ENCODE data around the gene STAG1. TPM values are rescaled to one million over a fixed set of nuclear protein-coding genes. Genes with fewer than 3 reads are reported as not detected.

STAG1 gene
- total RNA-seq, 2 donors from 2014 or later, result 26.8 to 29.8 TPM

DNA sequence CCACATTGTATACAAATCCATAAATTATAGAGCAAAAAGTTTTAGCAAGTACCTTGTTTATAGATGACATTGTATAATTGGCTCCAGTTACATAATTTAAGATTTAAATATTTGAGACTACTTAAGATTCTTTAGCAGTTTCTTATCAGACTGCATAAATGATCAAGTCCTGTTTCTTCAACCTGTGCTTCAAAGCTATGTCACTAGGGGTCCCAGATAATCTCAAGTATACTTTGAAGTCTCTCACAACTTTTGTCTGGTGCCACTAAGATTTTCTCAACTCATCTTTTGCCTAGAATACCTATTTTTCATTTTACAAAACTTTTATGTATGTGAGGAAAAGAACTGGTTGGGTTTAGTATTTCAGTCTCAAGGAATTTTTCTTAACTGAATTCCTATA is 205.5 kb downstream of the STAG1 start:
- H3K9me3 Mint-ChIP-seq, result no peaks in the 10 kb centered on the region
- H3K36me3 Mint-ChIP-seq (ENCODE audit: low read depth), result peaks cover 11% of the 10 kb centered on the region

DNA sequence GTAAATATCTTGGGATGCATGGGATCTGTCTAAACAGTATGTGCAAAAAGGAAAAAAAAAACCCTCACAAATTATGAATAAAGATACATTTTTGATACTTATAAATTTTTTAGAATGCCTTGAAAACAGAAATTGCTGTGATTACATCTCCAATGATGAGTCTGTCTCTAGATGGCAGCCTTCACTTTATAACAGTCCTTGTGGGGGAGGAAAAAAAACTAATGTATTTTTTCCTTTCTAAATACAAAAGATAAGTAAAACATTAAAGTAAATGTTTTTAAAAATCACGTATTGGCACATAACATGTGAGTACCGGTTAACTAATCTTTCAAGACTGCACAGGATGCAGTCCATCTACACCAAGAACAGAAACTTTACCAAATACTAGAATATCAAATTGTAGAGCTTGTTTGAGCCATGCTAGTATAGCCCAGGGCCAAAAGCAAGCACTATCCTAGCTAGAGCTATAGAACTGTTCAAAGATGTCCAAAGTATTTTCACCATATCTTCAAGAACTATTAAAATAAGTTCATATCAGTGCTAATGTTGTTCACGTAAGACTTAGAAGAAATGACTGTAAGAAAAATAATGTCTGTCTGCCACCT is 206.4 kb downstream of the STAG1 start:
- H3K9me3 ChIP-seq (ENCODE audit: control insufficient read depth, low read length), result no peaks in the 10 kb centered on the region
- H3K4me1 Mint-ChIP-seq, result peaks cover 16% of the 10 kb centered on the region
- H3K27ac Mint-ChIP-seq, result no peak overlapping the region
- 98% methylated on average over 3 of the region's 3 CpGs; no CpG with 5 or more reads in 1 of the 2 experiments for WGBS, 2 experiments (ENCODE audit: insufficient coverage in 1 of 2, insufficient read length in 1 of 2)
- H3K4me1 ChIP-seq (ENCODE audit: control insufficient read depth, insufficient read depth, low read length), result peaks cover 4% of the 10 kb centered on the region
- TF ChIP-seq, protein P1, sequence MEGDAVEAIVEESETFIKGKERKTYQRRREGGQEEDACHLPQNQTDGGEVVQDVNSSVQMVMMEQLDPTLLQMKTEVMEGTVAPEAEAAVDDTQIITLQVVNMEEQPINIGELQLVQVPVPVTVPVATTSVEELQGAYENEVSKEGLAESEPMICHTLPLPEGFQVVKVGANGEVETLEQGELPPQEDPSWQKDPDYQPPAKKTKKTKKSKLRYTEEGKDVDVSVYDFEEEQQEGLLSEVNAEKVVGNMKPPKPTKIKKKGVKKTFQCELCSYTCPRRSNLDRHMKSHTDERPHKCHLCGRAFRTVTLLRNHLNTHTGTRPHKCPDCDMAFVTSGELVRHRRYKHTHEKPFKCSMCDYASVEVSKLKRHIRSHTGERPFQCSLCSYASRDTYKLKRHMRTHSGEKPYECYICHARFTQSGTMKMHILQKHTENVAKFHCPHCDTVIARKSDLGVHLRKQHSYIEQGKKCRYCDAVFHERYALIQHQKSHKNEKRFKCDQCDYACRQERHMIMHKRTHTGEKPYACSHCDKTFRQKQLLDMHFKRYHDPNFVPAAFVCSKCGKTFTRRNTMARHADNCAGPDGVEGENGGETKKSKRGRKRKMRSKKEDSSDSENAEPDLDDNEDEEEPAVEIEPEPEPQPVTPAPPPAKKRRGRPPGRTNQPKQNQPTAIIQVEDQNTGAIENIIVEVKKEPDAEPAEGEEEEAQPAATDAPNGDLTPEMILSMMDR (conservative IDR thresholded peaks at IDR 0.05), result peak; percentile 56
- H3K27me3 Mint-ChIP-seq (ENCODE audit: insufficient read depth), result no peaks in the 10 kb centered on the region
- DNase-seq, result no peak
- no peaks in the 10 kb centered on the region for H3K27me3 ChIP-seq (ENCODE audit: control insufficient read depth, insufficient read depth, low read length, poor library complexity, severe bottlenecking)
- no peak overlapping the region for H3K9ac ChIP-seq (ENCODE audit: extremely low read depth, low read length, poor library complexity, severe bottlenecking)
- H3K36me3 ChIP-seq (ENCODE audit: control insufficient read depth, insufficient read depth, low read length), result no peaks in the 10 kb centered on the region
- H3K4me3 ChIP-seq (ENCODE audit: low read length), result no peak overlapping the region
- H3K27ac ChIP-seq (ENCODE audit: low read depth, low read length), result no peak overlapping the region
- no peak overlapping the region for H3K4me3 Mint-ChIP-seq
- peaks cover 7% of the 10 kb centered on the region for H3K36me3 Mint-ChIP-seq (ENCODE audit: low read depth)
- H3K9me3 Mint-ChIP-seq, result no peaks in the 10 kb centered on the region

More for the DNA sequence above, 205.5 kb downstream of the STAG1 start:
- Histone ChIP-seq H3K27me3 (ENCODE audit: control insufficient read depth, insufficient read depth, low read length, poor library complexity, severe bottlenecking) (no peaks in the 10 kb centered on the region), H3K4me1 (ENCODE audit: control insufficient read depth, insufficient read depth, low read length) (peaks cover 4% of the 10 kb centered on the region), H3K9me3 (ENCODE audit: control insufficient read depth, low read length) (no peaks in the 10 kb centered on the region), H3K9ac (ENCODE audit: extremely low read depth, low read length, poor library complexity, severe bottlenecking) (no peak overlapping the region), H3K27ac (ENCODE audit: low read depth, low read length) (no peak overlapping the region), H3K4me3 (ENCODE audit: low read length) (no peak overlapping the region), H3K36me3 (ENCODE audit: control insufficient read depth, insufficient read depth, low read length) (no peaks in the 10 kb centered on the region)
- H3K4me3 Mint-ChIP-seq, result no peak overlapping the region
- H3K27ac Mint-ChIP-seq, result no peak overlapping the region
- no peaks in the 10 kb centered on the region for H3K27me3 Mint-ChIP-seq (ENCODE audit: insufficient read depth)
- peaks cover 16% of the 10 kb centered on the region for H3K4me1 Mint-ChIP-seq
- no peak for DNase-seq
- TF ChIP-seq, protein P1 (conservative IDR thresholded peaks at IDR 0.05), result peak; percentile 66

DNA sequence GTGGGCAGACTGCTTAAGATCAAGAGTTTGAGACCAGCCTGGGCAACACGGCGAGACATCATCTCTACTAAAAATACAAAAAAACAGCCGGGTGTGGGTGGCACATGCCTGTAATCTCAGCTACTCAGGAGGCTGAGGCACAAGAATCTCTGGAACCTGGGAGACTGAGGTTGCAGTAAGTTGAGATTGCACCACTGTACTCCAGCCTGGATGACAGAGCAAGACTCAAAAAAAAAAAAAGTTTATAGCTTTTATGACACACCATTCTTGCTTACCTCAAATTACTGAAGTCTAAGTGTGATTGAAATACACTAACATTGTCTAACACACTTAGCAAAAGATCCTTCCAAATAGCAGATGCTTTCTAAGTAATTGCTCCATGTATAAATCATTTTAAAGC is 207.6 kb downstream of the STAG1 start:
- 88 to 96% methylated on average over 1 to 3 of the region's 3 CpGs for WGBS, 2 experiments (ENCODE audit: insufficient coverage in 1 of 2, insufficient read length in 1 of 2)
- Mint-ChIP-seq H3K4me1 (peaks cover 16% of the 10 kb centered on the region), H3K9me3 (no peaks in the 10 kb centered on the region), H3K27me3 (ENCODE audit: insufficient read depth) (no peaks in the 10 kb centered on the region), H3K4me3 (no peak overlapping the region), H3K36me3 (ENCODE audit: low read depth) (peaks cover 5% of the 10 kb centered on the region), H3K27ac (no peak overlapping the region)
- no peak overlapping the region for H3K9ac ChIP-seq (ENCODE audit: extremely low read depth, low read length, poor library complexity, severe bottlenecking)
- no peaks in the 10 kb centered on the region for H3K27me3 ChIP-seq (ENCODE audit: control insufficient read depth, insufficient read depth, low read length, poor library complexity, severe bottlenecking)
- no peaks in the 10 kb centered on the region for H3K9me3 ChIP-seq (ENCODE audit: control insufficient read depth, low read length)
- DNase-seq, result no peak
- no peak overlapping the region for H3K4me3 ChIP-seq (ENCODE audit: low read length)
- H3K4me1 ChIP-seq (ENCODE audit: control insufficient read depth, insufficient read depth, low read length), result peaks cover 4% of the 10 kb centered on the region
- H3K27ac ChIP-seq (ENCODE audit: low read depth, low read length), result no peak overlapping the region
- H3K36me3 ChIP-seq (ENCODE audit: control insufficient read depth, insufficient read depth, low read length), result no peaks in the 10 kb centered on the region
- TF ChIP-seq, protein P1 (conservative IDR thresholded peaks at IDR 0.05), result no peak

All from endodermal cell (in vitro differentiated cells).